Stimulated activated CD4-positive, alpha-beta T cell treated with anti-CD3 and anti-CD28 coated beads, Interleukin-1b, Interleukin-23, amount 100 ng/mL, for 4 hours (primary cell): ENCODE measurements around the gene CALML5.

Experiments
- DNase-seq, 2 donors: peaks; one replicate each; pipeline ENCODE4 v3.0.0-alpha.2; 2020; ENCODE audit warnings: low read depth in 2 of 2

The CALML5 gene

GRCh38 chr10:5464546-5464945, 34.8 kb downstream of the CALML5 start:
- DNase-seq = no peak

DNA sequence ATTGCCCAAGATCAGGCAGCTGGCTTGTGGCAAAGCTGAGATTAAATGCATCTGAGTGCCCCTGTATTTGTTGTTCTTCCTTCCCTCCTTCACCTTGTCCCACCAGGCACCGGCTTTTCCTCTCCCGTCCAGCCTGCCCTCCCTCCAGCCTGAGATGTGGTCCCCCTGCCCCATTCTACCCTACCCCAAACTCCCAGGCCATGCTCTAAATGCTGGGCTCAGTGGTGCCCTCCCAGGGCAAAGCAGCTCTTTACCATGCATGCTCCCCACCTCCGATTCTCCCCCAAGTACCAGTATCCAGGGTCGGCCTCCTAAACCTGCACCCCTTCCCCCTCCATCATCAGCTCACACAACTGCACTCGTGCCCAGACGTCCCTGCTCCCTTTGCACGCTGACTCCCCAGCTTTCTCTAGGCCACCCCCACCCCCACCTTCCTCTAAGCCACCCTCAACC, 36.5 kb downstream of the CALML5 start:
- no peak for DNase-seq

- DNase-seq = no peak
Measured at GRCh38 chr10:5461914-5462840, 37.2 kb downstream of the CALML5 start.

- DNase-seq = no peak
Measured at GRCh38 chr10:5461203-5461588, 38.2 kb downstream of the CALML5 start.

- DNase-seq = no peak
Measured at GRCh38 chr10:5460468-5461202, 38.7 kb downstream of the CALML5 start.

GRCh38 chr10:5458949-5459747, 40.2 kb downstream of the CALML5 start:
- no peak for DNase-seq

- DNase-seq = no peak
Measured at GRCh38 chr10:5458425-5458824, 40.9 kb downstream of the CALML5 start.

DNA sequence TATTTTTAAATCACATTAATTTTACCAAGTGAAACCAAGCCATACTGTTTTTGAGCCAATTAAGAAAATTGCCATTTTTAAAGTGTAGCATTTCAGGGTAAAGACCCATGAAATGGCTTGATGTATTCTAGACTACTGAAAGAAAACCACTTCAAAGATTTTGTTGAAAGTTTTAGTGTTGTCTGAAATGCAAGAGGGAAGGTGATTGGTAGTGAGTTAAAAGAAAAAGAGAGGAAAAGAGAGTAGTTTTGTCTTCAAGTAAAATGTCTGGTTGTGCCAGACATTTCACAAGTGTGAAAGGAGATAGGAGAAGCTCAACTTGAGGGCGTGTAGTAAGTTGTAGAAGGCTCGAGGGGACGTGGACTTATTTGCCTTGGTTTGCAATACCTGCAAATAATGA, 41.6 kb downstream of the CALML5 start:
- DNase-seq = no peak

DNA sequence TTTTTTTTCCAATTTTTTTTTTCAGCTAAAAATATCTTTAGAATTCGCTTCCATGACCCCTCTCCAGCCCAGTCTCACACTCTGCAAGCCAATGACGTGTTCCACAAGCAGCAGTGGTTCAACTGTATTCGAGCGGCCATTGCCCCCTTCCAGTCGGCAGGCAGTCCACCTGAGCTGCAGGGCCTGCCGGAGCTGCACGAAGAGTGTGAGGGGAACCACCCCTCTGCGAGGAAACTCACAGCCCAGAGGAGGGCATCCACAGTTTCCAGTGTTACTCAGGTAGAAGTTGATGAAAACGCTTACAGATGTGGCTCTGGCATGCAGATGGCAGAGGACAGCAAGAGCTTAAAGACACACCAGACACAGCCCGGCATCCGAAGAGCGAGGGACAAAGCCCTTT, 42.8 kb downstream of the CALML5 start:
- DNase-seq = no peak

GRCh38 chr10:5453749-5454489, 45.5 kb downstream of the CALML5 start:
- no peak for DNase-seq

- DNase-seq = no peak
Measured at GRCh38 chr10:5450605-5451384, 48.6 kb downstream of the CALML5 start.

- DNase-seq = no peak
Measured at GRCh38 chr10:5449823-5450222, 49.5 kb downstream of the CALML5 start.

DNA sequence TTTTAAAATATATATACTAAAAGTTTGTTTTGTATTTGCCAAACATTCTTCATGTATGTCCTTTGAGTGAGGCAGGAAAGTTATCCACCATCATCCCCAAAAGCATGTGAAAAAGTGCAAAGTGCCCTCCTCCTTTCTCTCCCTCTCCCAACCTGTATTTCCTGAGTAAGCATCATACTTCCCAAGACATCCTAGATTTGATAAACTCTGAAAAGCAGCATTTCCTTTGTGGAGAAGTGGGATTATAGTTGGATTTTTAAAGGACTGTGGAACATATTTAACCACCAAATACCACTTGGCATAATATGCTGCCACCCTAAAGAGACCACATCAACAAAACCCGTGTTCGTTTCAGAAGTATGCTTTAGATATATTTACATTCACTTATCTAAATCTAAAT, 50.1 kb downstream of the CALML5 start:
- no peak for DNase-seq
